ENCODE measurements around the gene FAF1. TPM values are rescaled to one million over a fixed set of nuclear protein-coding genes. Genes with fewer than 3 reads are reported as not detected.

The FAF1 gene
- total RNA-seq, 1 donor from 2014 or later, result 52.7 TPM

DNA sequence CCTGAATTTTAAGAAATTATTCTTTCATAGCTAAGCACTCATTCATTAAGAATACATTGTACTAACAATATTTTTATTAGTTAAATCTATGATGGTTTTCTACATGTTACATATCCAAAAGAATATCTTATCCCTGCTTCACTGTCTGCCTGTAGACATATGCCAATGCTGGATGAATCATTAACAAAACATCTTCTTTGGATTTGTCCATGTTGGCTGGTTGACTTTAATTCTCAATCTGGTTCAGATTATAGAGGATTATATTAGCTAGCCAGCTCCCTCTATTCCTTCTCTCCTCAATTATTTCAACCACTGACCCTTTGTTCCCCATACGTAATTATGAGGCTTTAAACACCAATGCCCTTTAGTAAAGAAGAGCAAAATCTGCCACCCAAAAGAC is 398.0 kb downstream of the FAF1 start:
- FAIRE-seq, result no peak
- no peaks in the 10 kb centered on the region for H3K36me3 ChIP-seq (ENCODE audit: control insufficient read depth, insufficient read depth, low read length)

DNA sequence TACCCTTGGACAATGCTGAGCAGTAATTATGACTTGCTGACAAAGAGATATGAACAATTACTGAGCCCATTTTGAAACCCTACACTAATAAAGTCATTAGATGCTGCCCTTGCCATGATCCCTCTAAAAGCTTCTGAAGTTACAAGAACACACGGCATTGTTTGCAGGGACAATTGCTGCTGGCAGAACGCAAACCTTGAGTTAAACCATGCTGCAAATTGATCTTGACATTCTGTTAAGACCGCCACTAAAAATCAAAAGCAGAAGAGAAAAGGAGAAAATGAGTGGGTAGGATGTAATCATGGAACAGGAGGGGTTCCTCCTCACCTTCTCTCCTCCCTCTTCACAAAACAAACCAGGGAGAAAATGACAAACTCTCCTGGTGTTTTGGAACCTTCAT is 400.6 kb downstream of the FAF1 start:
- DNase-seq (ENCODE audit: low read depth), result no peak
- TF ChIP-seq, protein P1, sequence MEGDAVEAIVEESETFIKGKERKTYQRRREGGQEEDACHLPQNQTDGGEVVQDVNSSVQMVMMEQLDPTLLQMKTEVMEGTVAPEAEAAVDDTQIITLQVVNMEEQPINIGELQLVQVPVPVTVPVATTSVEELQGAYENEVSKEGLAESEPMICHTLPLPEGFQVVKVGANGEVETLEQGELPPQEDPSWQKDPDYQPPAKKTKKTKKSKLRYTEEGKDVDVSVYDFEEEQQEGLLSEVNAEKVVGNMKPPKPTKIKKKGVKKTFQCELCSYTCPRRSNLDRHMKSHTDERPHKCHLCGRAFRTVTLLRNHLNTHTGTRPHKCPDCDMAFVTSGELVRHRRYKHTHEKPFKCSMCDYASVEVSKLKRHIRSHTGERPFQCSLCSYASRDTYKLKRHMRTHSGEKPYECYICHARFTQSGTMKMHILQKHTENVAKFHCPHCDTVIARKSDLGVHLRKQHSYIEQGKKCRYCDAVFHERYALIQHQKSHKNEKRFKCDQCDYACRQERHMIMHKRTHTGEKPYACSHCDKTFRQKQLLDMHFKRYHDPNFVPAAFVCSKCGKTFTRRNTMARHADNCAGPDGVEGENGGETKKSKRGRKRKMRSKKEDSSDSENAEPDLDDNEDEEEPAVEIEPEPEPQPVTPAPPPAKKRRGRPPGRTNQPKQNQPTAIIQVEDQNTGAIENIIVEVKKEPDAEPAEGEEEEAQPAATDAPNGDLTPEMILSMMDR (IDR thresholded peaks at IDR 0.05; ENCODE audit: insufficient read depth, low read length, severe bottlenecking), result no peak
- Histone ChIP-seq H3K36me3 (ENCODE audit: control insufficient read depth, insufficient read depth, low read length) (no peaks in the 10 kb centered on the region), H3K4me3 (ENCODE audit: low read depth, low read length) (no peak overlapping the region), H3K27me3 (ENCODE audit: control insufficient read depth, insufficient read depth, low read length) (no peaks in the 10 kb centered on the region)
- no peak for FAIRE-seq

More for the DNA sequence above, 398.0 kb downstream of the FAF1 start:
- H3K27me3 ChIP-seq (ENCODE audit: control insufficient read depth, insufficient read depth, low read length), result no peaks in the 10 kb centered on the region
- DNase-seq (ENCODE audit: low read depth), result no peak
- no peak overlapping the region for H3K4me3 ChIP-seq (ENCODE audit: low read depth, low read length)
- TF ChIP-seq, protein P1 (IDR thresholded peaks at IDR 0.05; ENCODE audit: insufficient read depth, low read length, severe bottlenecking), result no peak

DNA sequence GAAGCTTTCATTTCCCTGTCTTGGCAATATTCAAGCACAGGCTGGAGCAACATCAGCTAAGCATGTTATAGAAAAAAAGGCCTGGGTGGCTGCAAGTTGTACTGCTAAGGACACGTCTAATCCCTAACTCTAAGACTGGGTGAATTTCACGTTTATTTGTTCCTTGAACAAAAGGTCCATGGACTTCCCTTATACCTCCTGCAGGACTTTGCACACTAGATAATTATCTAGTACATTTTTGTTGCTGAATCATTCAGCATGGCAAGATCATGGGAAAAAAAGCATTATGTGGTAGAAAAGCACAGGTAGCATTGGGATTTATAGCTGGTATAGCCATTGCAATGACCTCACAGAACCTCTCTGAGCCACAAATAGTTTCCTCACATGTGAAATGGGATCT is 406.1 kb downstream of the FAF1 start:
- DNase-seq (ENCODE audit: low read depth), result no peak
- Histone ChIP-seq H3K27me3 (ENCODE audit: control insufficient read depth, insufficient read depth, low read length) (no peaks in the 10 kb centered on the region), H3K4me3 (ENCODE audit: low read depth, low read length) (no peak overlapping the region), H3K36me3 (ENCODE audit: control insufficient read depth, insufficient read depth, low read length) (no peaks in the 10 kb centered on the region)
- TF ChIP-seq, protein P1 (IDR thresholded peaks at IDR 0.05; ENCODE audit: insufficient read depth, low read length, severe bottlenecking), result no peak
- FAIRE-seq, result no peak

DNA sequence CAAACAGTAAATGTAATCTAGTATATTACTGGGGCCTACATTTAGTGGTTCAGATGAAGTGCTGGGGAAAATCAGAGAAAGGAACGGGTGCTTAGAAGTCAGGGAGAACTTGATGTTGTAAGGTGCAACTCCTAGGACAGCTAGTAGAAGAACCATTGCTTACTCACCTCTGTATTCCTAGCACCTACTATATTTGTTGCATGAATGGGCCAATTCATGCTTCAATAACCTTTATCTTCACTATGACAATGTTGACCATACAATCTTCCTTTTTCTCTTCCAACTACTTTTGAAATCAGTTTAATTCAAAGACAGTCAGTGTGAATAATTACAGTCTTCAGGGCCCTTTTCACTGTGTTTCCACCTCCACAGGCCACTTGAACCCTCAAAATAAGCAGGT is 411.8 kb downstream of the FAF1 start:
- TF ChIP-seq, protein P1 (IDR thresholded peaks at IDR 0.05; ENCODE audit: insufficient read depth, low read length, severe bottlenecking), result no peak
- no peak for DNase-seq (ENCODE audit: low read depth)
- Histone ChIP-seq H3K36me3 (ENCODE audit: control insufficient read depth, insufficient read depth, low read length) (no peaks in the 10 kb centered on the region), H3K4me3 (ENCODE audit: low read depth, low read length) (no peak overlapping the region), H3K27me3 (ENCODE audit: control insufficient read depth, insufficient read depth, low read length) (no peaks in the 10 kb centered on the region)
- FAIRE-seq, result no peak

DNA sequence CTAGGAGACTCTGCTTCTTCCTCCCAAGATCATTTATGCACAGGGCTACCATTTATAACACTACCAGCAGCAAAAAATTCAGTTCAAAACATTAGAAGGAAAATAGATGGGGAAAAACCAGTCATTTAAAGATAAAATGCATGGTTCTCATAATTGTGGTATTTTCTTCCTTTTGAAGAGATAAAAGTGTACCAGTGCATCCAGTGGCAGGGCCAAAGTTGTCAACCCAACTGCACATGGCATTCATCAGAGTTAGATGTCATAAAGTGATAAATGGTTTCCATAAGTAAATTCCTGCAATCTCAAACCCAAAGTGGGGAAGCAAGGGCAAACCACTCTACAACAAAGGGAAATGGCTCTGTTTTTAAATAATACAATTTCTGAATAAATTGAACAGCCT is 417.7 kb downstream of the FAF1 start:
- FAIRE-seq (no peak), DNase-seq (ENCODE audit: low read depth) (no peak)
- Histone ChIP-seq H3K27me3 (ENCODE audit: control insufficient read depth, insufficient read depth, low read length) (no peaks in the 10 kb centered on the region), H3K36me3 (ENCODE audit: control insufficient read depth, insufficient read depth, low read length) (no peaks in the 10 kb centered on the region), H3K4me3 (ENCODE audit: low read depth, low read length) (no peak overlapping the region)
- TF ChIP-seq, protein P1 (IDR thresholded peaks at IDR 0.05; ENCODE audit: insufficient read depth, low read length, severe bottlenecking), result no peak

DNA sequence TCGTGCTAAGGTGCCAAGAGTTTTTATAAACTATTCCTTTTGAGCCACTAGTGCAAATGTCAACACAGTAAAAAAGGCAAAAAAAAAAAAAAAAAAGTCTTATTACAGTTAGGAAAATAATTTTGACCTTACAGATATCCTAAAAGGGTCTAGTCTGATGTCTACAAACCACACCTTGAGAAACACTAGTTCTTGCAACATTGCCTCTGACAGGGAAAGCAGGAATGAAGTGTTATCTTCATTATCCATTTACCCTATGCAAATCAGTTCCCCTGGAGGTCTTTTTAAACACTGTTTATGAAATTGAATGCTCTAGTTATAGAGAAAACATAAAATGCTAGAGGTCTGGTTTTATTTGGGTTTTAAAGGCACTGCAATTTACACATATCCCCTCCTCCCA is 421.6 kb downstream of the FAF1 start:
- H3K27me3 ChIP-seq (ENCODE audit: control insufficient read depth, insufficient read depth, low read length), result no peaks in the 10 kb centered on the region
- DNase-seq (ENCODE audit: low read depth) (no peak), FAIRE-seq (no peak)
- TF ChIP-seq, protein P1 (IDR thresholded peaks at IDR 0.05; ENCODE audit: insufficient read depth, low read length, severe bottlenecking), result no peak
- no peaks in the 10 kb centered on the region for H3K36me3 ChIP-seq (ENCODE audit: control insufficient read depth, insufficient read depth, low read length)
- H3K4me3 ChIP-seq (ENCODE audit: low read depth, low read length), result no peak overlapping the region

Measured in bronchial epithelial cell (primary cell).